Fibroblast of skin of abdomen (primary cell): ENCODE data around the gene MYH6.
"Not testable (repeated sequence)": the region's sequence is repeated elsewhere in the genome, so short reads cannot be mapped to it uniquely, and the experiment has no call there.

Experiments used
- DNase-seq: peaks from one replicate; pipeline ENCODE4 v3.0.0-alpha.2; 2013

Gene MYH6

DNA sequence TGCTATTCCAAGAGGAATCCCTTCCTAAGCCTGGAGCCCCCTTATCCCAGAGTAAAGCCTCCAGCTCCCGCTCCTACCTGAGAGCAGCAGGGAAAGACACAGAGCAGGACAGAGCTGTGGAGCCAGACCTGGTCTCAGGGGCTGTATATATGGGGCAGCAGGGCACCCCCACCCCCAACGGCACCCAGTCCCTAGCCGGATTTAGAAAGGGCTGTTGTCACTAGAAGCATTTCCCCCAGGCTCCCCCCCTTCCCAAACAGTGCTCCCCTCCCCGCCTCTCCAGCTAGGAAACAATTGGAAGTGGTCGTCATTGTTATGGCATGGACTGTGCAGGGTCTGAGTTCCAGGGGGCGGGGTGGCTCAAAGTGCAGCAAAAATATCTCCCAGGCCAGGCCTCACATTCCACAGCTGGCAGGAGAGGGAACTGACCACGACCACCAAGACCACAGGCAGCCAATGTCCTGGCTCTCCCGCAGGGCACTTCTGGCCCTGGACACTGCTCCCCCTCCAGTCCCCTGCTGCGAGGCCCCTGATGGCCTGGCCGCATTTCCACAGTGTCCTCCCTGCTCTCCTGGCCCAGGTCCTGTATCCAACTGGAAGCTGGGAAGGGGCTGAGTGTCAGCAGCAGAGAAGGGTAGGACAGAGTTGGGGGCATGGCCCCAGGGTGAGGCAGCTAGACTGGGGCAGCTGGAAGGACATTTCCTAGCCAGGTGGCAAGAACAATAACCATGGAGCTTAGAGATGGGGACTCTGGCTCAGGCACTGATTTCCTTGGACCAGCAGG is 27.7 kb upstream of the MYH6 start, which contains the start of gene MYH7:
Gene MYH7 (minus strand): TSS at position 118 of the 784 bp plus-strand sequence. CDS start 1,928 bp downstream, outside the sequence.
- no peak for DNase-seq

DNA sequence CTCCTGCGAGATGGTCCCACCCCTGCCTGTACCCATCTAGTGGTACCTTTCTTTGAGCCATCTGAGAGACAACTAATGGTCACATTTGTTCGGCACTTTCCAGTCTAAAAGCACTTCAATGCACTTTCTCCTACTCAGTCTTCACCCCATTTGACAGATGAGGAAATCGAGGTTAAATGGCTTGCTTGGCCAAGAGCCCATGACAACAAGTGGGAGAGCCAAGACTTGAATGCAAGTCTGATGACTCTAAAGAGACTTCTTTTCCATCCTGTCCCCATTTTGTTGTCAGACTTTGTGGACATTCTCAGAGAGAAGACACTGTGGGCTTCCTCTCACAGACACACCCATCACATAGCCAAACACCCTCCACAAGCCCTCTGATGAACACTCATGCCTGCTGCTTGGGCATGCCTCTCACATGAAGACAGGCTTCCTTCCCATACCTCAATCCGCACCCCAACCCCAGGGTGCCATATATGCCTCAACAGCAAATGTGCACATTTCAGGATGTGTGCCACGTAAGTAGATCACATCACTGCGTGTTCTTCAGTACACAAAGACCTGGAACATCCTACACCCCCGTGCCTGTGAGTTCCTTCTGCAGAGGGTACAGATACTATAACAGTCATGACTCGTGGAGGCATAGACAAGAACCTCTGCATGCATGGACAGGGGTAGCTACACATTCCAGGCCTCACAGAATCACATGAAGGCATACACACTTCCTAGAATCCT is 26.6 kb upstream of the MYH6 start:
- DNase-seq = no peak

DNA sequence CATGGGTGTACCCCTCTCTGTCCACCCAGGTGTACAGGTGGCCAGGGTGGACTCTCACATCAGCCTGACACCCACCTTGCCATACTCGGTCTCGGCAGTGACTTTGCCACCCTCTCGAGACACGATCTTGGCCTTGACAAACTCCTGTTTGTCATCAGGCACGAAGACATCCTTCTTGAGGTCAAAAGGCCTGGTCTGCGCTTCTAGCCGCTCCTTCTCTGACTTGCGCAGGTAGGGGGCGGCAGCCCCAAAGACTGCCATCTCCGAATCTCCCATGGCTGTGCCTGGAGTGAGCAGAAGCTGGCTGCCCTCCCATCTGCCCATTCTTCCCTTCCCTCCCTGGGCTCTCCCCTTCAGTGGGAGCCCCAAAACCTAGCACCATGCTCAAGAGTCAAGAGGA is 25.4 kb upstream of the MYH6 start:
- DNase-seq = no peak

DNA sequence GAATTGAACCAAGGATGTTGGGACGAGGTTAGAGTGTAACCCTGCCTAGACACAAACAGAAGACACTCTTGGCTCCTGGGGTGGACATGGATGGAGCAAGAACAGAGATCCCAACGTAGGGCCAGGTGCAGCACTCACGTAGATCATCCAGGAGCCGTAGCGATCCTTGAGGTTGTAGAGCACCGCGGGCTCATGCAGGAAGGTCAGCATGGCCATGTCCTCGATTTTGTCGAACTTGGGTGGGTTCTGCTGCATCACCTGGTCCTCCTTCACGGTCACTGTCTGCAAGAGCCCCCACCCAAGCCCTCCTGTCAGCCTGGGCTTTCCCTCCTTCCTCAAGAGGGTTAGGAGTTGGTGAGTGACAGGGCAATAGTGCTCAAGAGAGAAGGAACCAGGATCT is 24.9 kb upstream of the MYH6 start:
- no peak for DNase-seq

DNA sequence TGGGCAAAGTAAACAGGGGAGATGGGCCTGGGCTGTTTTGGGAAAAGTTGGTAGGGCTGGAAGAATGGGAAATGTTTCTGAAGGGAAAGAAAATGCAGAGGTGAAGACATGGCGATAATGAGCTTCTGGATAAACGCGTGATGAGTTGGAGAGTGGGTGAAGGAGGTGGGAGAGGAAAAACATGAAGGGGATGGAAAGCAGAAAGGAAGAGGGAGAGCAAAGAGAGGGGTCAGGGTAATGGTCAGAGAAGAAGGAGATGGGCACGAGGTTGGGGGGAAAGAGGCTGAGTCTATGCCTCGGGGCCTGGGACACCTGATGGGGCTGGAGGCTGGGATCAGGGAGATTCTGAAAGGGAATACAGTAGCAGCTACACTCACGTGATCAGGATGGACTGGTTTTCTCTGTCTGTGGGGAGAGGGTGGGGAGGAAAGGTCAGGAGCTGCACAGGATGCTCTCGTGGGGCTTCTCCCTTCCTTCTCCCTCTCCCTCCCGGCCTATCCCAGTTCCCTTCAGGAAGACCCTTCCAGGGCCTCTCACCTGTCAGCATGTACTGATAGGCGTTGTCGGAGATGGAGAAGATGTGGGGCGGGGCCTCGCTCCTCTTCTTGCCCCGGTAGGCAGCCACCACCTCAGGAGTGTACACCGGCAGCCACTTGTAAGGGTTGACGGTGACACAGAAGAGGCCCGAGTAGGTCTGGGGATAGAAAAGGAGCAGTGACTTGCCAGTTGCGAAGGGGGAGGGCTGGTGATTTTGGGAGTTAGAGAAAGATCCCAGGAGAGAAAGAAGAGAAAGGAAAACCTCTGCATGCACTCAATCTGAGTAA is 24.2 kb upstream of the MYH6 start:
- no peak for DNase-seq

DNA sequence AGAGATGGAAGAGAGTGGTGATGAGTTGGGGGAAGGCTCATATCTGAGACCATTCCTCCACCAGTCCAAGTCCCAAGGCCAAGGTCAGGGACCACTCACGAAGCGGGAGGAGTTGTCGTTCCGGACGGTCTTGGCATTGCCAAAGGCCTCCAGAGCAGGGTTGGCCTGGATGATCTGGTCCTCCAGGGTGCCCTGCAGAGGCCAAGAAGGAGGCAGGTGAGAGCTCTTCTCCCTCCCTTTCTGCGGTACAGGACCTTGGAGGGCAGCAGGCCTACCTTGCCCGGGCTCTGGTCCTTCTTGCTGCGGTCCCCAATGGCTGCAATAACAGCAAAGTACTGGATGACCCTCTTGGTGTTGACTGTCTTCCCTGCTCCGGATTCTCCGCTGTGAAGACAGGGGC is 23.4 kb upstream of the MYH6 start:
- DNase-seq = no peak

DNA sequence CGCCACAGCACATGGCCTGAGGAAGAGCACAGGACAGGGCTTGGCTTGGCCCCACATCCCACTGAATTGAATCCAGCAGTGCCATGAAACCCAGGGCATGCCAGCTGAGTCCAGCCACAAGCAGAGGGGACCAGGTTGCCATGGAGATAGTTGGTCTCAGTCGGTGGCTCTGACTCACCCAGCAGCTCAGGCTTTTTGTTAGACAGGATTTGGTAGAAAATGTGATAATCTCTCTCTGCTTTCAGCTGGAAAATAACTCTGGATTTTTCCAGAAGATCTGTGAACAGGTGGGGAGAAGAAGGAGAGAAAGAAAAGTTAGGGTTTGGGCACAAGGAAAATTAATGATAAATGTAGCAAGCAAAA is 22.6 kb upstream of the MYH6 start:
- DNase-seq = no peak

DNA sequence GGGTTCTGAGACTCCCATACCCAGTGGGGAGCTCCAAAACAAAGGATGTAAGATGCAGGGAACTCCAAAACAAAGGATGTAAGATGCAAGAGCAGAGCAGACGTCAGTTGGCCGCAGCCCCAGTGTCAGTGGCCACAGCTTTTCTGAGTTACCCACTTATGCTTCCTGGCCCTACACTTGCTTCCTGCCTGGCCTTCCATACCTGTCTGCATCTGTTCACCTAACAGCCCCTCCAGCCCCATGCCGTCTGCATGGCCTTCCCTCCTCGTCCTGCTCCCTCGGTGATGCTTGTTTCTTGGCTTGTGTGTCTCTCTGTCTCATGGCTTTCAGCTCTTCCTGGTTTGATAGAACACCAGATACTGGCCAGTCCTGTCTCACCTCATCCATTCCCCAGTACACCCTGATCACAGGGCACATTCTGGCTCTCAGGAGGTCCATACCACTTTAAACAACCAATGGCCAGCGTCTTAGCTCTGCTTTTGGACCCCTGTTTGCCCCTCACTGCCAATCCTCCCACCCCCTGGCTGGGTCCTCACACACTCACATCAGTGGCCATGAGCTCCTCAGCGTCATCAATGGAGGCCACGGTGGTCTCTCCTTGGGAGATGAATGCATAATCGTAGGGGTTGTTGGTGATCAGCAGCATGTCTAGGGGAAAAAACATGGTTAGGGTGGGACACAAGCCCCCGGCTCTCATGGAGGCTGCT is 22.1 kb upstream of the MYH6 start:
- no peak for DNase-seq

DNA sequence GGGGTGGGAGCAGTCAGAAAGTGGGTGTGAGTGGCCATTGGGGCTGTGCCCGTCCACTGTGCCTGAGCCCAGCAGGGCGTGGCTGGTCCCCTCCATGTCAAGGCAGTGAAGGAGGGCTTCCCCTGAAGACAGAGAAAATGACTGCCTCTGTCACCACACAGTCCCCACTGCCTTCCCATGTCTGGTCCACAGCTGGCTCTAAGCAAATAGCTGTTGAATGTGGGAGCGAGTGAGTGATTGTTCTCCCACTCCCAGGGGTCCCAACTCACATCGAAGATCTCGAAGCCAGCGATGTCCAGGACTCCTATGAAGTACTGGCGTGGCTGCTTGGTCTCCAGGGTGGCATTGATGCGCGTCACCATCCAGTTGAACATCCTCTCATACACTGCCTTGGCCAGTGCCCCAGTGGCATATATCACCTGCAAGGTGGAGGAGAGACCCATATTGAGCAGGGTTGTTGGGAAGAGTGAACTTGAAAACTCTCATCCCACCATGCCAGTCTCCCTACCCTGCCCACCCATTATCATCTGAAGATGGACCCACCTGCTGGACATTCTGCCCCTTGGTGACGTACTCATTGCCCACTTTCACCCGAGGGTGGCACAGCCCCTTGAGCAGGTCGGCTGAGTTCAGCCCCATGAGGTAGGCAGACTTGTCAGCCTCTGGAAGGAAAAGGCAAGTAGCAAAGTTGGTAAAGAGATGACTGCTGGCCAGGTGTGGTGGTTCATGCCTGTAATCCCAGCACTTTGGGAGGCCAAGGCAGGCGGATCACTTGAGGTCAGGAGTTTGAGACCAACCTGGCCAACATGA is 20.8 kb upstream of the MYH6 start:
- no peak for DNase-seq

DNA sequence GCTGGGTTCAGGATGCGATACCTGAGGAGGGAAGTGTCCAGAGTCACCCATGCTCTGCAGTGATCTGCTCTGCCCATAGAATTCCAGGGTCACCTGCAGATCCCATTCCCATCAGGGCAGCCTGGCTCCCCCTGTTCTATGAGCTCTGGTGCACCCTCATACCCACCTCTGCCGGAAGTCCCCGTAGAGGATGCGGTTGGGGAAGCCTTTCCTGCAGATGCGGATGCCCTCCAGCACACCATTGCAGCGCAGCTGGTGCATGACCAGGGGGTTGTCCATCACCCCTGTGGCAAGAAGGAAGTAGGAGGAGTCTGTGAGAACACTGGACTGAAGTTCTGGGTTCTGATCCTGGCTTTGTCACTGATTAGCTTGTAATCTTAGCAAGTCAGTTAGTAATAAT is 17.7 kb upstream of the MYH6 start:
- DNase-seq = not testable (repeated sequence)

DNA sequence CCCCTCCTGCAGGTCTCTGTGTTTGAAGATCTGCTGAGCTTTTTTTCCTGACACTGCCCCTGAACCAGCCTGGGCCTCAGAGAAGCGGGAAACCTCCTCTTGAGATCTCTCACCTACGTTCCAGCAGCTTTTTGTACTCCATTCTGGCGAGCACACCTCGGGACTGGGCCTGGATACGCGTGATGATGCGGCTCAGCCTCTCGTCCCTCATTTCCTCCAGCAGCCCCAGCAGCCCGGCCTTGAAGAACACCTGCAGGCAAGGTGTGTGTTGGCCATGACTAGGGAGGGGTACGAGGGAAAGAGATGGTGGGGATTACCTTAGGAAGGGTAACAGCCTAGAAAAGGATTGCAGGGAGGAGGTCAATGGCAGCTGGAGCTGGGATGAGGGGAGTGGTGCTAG is 17.1 kb upstream of the MYH6 start:
- no peak for DNase-seq

DNA sequence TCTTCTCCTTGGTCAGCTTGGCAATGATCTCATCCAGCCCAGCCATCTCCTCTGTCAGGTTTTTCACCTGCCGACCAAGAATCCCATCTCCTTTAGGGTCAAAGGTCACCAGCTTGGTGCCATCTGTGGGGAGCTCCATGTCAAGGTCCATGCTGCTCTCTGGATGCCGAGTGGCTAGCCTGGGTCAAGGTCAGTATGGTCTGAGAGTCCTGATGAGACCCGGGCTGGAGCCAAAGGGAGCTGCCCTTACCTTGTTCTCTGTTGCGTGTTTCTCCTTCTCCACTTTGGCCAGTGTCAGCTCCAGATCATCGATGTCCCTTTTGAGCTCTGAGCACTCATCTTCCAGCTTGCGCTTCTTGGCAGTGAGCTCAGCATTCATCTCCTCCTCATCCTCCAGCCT is 15.6 kb upstream of the MYH6 start:
- DNase-seq = no peak

DNA sequence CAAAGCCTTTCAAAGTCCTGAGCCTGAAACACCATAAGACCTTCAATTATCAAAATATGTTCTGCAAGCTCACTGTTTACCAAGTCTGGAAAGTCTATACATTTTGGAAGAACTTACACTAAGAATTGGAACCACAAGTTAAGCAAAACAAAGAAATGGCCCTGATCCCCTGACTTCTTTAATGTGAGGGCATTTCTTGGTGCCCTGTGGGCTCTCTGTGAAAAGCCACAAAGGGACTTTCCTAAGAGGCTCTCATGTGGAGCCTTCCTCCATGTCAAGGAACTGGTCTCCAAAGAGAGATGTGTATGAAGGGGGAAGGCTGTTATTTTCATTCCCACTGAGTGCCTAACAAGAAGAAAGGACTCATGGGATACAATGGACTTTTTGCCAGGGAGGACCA is 13.5 kb upstream of the MYH6 start:
- no peak for DNase-seq

DNA sequence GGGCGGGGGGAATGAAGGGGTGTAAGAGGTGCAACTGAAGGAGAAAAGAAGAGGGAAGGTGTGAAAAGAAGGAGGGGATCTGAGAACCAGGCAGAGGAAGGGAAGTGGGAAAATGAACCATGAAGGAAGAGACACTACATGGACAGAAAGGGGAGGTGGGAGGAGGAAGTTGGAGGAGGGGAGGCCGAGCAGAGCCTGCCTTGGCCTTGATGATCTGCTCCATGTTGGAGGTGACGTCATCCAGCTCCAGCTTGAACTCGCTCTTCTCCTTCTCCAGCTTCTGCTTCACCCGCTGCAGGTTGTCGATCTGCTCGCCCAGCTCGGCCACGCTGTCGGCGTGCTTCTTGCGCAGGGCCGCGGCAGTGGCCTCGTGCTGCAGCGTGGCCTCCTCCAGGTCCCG is 11.6 kb upstream of the MYH6 start:
- not testable (repeated sequence) for DNase-seq

DNA sequence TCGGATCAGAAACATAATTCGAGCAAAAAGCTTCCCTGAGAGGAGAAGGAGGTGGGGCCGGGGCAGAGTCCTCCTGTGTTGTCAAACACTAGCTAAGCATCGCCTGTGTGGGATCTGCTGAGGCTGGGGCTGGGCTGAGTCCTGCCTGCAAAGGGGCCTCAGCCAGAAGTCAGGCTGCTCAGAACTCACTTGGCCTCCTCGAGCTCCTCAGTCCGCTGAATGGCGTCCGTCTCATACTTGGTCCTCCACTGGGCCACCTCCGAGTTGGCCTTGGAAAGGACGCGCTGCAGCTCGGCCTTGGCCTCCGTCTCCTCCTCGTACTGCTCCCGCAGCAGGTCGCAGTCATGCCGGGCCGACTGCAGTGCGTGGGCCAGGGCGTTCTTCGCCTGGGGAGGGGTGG is 9.9 kb upstream of the MYH6 start:
- no peak for DNase-seq

DNA sequence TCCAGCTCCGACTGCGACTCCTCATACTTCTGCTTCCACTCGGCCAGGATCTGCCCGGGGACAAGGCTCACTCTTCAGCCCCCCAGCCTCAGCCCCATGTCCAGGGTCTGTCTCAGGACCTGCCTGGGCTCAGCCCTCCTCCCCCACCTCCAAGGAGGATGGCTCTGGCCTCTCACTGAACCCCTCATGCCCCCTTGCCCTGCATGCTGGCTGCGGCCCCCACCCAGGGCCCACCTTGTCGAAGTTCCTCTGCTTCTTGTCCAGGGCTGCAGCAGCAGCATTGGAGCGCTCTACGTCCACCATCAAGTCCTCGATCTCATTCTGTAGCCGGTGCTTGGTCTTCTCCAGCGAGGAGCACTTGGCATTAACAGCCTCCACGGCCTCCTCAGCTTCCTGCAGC is 9.2 kb upstream of the MYH6 start:
- not testable (repeated sequence) for DNase-seq

DNA sequence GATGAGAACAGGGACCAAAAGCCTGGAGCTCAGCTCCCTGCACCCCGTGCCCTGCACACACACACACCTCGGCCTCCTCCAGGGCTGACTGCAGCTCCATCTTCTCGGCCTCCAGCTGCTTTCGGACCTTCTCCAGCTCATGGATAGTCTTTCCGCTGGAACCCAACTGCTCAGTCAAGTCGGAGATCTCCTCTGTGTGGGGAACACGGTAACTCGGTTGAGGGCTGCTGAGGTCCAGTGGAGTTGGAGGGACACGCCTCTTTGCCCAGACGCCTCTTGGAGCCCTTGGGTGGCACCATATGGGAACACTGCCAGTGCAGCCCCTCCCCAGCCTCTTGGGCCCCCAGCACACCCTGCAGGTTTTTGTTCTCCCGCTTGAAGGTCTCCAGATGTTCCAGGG is 8.7 kb upstream of the MYH6 start:
- DNase-seq = no peak

DNA sequence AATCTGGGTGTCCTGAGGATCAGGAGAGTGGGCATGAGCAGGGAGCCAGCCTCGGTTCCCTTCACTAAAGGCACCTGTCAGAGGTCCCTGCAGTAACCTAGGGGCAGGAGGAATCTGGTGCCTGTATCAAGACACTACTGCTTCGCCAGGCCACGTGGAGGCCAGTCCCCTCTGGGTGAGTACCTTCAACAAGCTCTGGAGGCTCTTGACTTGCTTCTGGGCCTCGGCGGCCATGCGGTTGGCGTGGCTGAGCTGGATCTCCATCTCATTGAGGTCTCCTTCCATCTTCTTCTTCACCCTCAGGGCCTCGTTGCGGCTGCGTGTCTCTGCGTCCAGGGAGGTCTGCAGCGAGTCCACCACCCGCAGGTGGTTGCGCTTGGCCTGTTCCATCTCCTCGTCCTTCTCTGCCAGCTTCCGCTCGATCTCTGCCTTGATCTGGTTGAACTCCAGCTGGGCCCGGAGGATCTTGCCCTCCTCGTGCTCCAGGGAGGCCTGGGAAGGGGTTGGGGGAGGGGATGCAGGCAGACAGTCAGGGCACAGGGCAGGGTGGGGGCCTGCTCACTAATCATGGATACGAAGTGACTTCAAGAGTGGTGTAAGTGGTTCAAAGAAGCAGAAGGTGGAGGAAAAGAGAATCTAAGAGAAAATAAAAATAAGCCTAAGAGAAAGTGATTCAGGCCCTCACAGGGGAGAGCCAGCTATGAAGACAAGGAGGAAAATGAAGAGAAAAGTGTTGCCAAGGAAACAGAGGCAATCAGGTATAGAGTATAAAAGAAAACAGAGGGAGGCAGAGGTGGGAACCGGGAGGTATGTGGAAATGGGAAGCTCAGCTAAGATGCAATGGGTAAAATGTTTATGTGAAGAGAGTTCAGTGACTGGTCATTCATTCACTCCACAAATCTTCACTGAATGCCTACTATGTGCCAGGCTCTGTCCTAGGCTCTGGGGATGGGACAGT is 8.0 kb upstream of the MYH6 start:
- DNase-seq = no peak

DNA sequence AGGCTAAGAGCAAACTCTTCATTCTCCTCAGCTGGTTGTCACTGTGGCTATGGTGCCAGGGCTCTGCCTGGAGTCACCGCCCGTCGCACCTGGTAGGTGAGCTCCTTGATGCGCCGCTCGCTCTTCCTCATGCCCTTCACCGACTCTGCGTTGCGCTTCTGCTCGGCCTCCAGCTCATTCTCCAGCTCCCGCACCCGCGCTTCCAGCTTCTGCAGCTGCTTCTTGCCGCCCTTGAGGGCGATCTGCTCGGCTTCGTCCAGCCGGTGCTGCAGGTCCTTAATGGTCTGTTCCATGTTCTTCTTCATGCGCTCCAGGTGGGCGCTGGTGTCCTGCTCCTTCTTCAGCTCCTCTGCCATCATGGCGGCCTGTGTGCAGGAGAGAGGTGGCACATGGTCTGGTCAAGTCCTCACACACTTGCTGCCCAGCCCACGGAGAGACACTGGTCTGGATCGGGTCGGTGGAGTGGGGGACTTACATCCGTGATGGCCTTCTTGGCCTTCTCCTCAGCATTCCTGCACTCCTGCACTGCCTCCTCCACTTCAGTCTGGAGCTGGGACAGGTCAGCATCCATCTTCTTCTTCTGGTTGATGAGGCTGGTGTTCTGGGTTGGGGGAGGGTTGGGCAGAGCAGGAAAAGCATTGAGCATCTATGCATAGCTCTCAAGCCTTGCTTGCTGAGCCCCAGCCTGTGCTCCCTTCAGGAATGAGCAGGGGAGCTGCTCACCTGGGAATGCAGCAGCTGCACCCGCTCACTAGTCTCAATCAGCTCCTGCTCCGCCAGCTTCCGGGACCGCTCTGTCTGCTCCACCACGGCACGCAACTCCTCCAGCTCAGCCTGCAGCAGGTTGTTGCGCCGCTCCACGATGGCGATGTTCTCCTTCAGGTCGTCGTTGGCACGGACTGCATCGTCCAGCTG is 7.1 kb upstream of the MYH6 start:
- DNase-seq = no peak

DNA sequence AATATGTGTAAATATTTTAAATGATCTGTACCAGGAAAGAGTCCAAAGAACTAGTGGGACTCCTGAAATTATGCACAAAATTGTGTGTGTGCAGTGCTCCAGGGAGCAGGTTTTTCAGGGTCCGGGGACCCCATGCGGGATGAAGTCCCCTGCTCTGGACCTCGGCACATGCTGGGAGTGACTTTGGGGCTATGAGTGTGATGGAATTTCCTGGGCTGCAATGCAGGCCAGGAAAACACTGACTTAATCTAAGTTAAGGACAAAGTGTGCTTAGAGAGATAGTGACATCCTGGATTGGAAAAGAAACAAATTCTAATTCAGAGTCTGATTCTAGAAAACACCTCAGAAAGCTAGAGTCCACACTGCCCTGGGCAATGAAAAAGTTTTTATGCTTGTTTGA is 6.2 kb upstream of the MYH6 start:
- DNase-seq = no peak
